Adrenal gland (tissue), 5 donors: ENCODE measurements around the gene TRDN.

Source experiments
- CTCF ChIP-seq, 6 experiments: fragments of 450-650 bp in 4 of 6; fragments of 200-600 bp in 2 of 6; sonication (generic) in 1 of 6; IDR thresholded peaks; 1 replicate in 5 of 6; 2 replicates in 1 of 6; pipeline versions ENCODE4 v1.5.1 to v1.8.0; 2016 to 2021; ENCODE audit warnings: antibody characterized with exemption in 6 of 6, mild to moderate bottlenecking in 2 of 6, moderate library complexity in 1 of 6
- POLR2A ChIP-seq, 2 donors: fragments of 450-650 bp; IDR thresholded peaks; one replicate each; pipeline ENCODE4 v1.6.1; 2017; ENCODE audit warnings: antibody characterized with exemption in 2 of 2, mild to moderate bottlenecking in 2 of 2, moderate library complexity in 1 of 2
- donor health status: DM: no; HTN: no; CAD: no.

GRCh38 chr6:123211777-123212545, 424.8 kb downstream of the TRDN start:
- TF ChIP-seq POLR2A (IDR thresholded peaks at IDR 0.05) (no peak), CTCF (IDR thresholded peaks at IDR 0.05) (no peak)
